Liver (tissue), 9 donors: Measurements from ENCODE around the gene TSPAN5. TPM values are rescaled to one million over a fixed set of nuclear protein-coding genes. Genes with fewer than 3 reads are reported as not detected.

Experiments used
- DNase-seq: peaks from one replicate; pipeline ENCODE4 v3.0.0-alpha.2; 2017; ENCODE audit warnings: low spot score
- H3K27ac ChIP-seq, 2 donors: one replicate each; pipeline ENCODE4 v1.7.0; 2013; ENCODE audit warnings: inconsistent platforms in 2 of 2, low read length in 2 of 2, control low read depth in 1 of 2, low read depth in 1 of 2, mild to moderate bottlenecking in 1 of 2
- H3K27me3 ChIP-seq, 4 donors: one replicate each; pipeline versions ENCODE4 v1.6.1 to v1.7.0; 2013; ENCODE audit warnings: low read length in 3 of 4, inconsistent platforms in 1 of 4, mild to moderate bottlenecking in 1 of 4, moderate library complexity in 1 of 4; ENCODE audit not compliant: control insufficient read depth in 4 of 4, insufficient read depth in 4 of 4
- H3K36me3 ChIP-seq, 4 donors: one replicate each; pipeline versions ENCODE4 v1.6.1 to v1.7.0; 2013; ENCODE audit warnings: low read length in 3 of 4, mild to moderate bottlenecking in 3 of 4, low read depth in 1 of 4, moderate library complexity in 1 of 4; ENCODE audit not compliant: control insufficient read depth in 4 of 4, insufficient read depth in 3 of 4
- H3K4me1 ChIP-seq, 4 donors: one replicate each; pipeline versions ENCODE4 v1.6.1 to v1.7.0; 2013; ENCODE audit warnings: low read length in 3 of 4, mild to moderate bottlenecking in 3 of 4, moderate library complexity in 1 of 4; ENCODE audit not compliant: control insufficient read depth in 4 of 4, insufficient read depth in 4 of 4
- H3K4me3 ChIP-seq, 3 donors: one replicate each; pipeline versions ENCODE4 v1.6.1 to v1.7.0; 2013; ENCODE audit warnings: low read length in 3 of 3, control low read depth in 1 of 3, low read depth in 1 of 3, mild to moderate bottlenecking in 1 of 3
- H3K9ac ChIP-seq, 2 donors: one replicate each; pipeline ENCODE4 v1.7.0; 2013; ENCODE audit warnings: low read length in 2 of 2, mild to moderate bottlenecking in 2 of 2, moderate library complexity in 2 of 2, control low read depth in 1 of 2, low read depth in 1 of 2
- H3K9me3 ChIP-seq, 4 donors: one replicate each; pipeline versions ENCODE4 v1.6.1 to v1.7.0; 2013; ENCODE audit warnings: low read length in 3 of 4; ENCODE audit not compliant: control insufficient read depth in 4 of 4
- ATF3 ChIP-seq: IDR thresholded peaks from 2 replicates; pipeline ENCODE4 v1.6.1; 2016; ENCODE audit warnings: antibody characterized with exemption
- EGR1 ChIP-seq, 2 donors: IDR thresholded peaks; 2 replicates each; pipeline ENCODE4 v1.6.1; 2016 to 2018; ENCODE audit warnings: antibody characterized with exemption in 2 of 2, low read depth in 2 of 2
- FOXA1 ChIP-seq: IDR thresholded peaks from 2 replicates; pipeline ENCODE4 v1.6.1; 2016; ENCODE audit warnings: antibody characterized with exemption
- FOXA2 ChIP-seq: IDR thresholded peaks from 2 replicates; pipeline ENCODE4 v1.6.1; 2016; ENCODE audit warnings: antibody characterized with exemption
- GABPA ChIP-seq, 2 donors: IDR thresholded peaks in 1 of 2; conservative IDR thresholded peaks in 1 of 2; 2 replicates each; pipeline ENCODE4 v1.6.1; 2016; ENCODE audit warnings: antibody characterized with exemption in 2 of 2, mild to moderate bottlenecking in 1 of 2, moderate library complexity in 1 of 2
- HNF4A ChIP-seq, 2 donors: conservative IDR thresholded peaks; 2 replicates each; pipeline ENCODE4 v1.6.1; 2016; ENCODE audit warnings: antibody characterized with exemption in 2 of 2, mild to moderate bottlenecking in 2 of 2
- HNF4G ChIP-seq: IDR thresholded peaks from 2 replicates; pipeline ENCODE4 v1.6.1; 2016; ENCODE audit warnings: antibody characterized with exemption
- JUND ChIP-seq, 2 donors: IDR thresholded peaks; 2 replicates each; pipeline ENCODE4 v1.6.1; 2016; ENCODE audit warnings: antibody characterized with exemption in 2 of 2
- MAX ChIP-seq: IDR thresholded peaks from 2 replicates; pipeline ENCODE4 v1.6.1; 2016; ENCODE audit warnings: antibody characterized with exemption
- NR2F2 ChIP-seq: IDR thresholded peaks from 2 replicates; pipeline ENCODE4 v1.6.1; 2016; ENCODE audit warnings: antibody characterized with exemption
- RAD21 ChIP-seq, 2 donors: IDR thresholded peaks; 2 replicates each; pipeline ENCODE4 v1.6.1; 2016; ENCODE audit warnings: antibody characterized with exemption in 2 of 2, mild to moderate bottlenecking in 2 of 2
- REST ChIP-seq: IDR thresholded peaks from 2 replicates; pipeline ENCODE4 v1.6.1; 2016; ENCODE audit warnings: antibody characterized with exemption, mild to moderate bottlenecking
- RXRA ChIP-seq, 2 donors: IDR thresholded peaks; 2 replicates each; pipeline ENCODE4 v1.6.1; 2017 to 2018; ENCODE audit warnings: antibody characterized with exemption in 2 of 2, mild to moderate bottlenecking in 1 of 2
- SP1 ChIP-seq: IDR thresholded peaks from 2 replicates; pipeline ENCODE4 v1.6.1; 2018; ENCODE audit warnings: antibody characterized with exemption, mild to moderate bottlenecking
- TAF1 ChIP-seq: conservative IDR thresholded peaks from 2 replicates; pipeline ENCODE4 v1.6.1; 2016; ENCODE audit warnings: antibody characterized with exemption, mild to moderate bottlenecking
- YY1 ChIP-seq: IDR thresholded peaks from 2 replicates; pipeline ENCODE4 v1.6.1; 2016; ENCODE audit warnings: antibody characterized with exemption, mild to moderate bottlenecking
- WGBS: extraction: QIAGEN DNeasy Blood & Tissue Kit; methylation state at CpG from one replicate; pipeline ENCODE4 v1.1.7; 2013; 5-methylcytosine and 5-hydroxymethylcytosine counted together
- polyA plus RNA-seq, 2 donors: library from polyadenylated mRNA; stranded (reverse) in 1 of 2; unstranded in 1 of 2; fragments of 200-250 nt in 1 of 2; fragments of >200 nt in 1 of 2; fragmentation: Nextera tagmentation in 1 of 2; extraction: Ambion mirVana in 1 of 2; gene quantifications; one replicate each; pipeline versions ENCODE4 v1.2.1 to v1.2.3, GENCODE V29; 2013 to 2015
- total RNA-seq, 2 donors: library from RNA; depleted of rRNA; stranded (reverse); fragments of >200 nt; gene quantifications; one replicate each; pipeline ENCODE4 v1.2.3, GENCODE V29; 2014
- TF ChIP-seq, protein P1 (sequence below): fragments of 150-350 bp; IDR thresholded peaks from 2 replicates; pipeline ENCODE4 v1.5.1; 2017; ENCODE audit warnings: improper control_type of control experiment, low read depth, low read length; ENCODE audit not compliant: missing input control
- TF ChIP-seq, protein P2 (sequence below): IDR thresholded peaks from 2 replicates; pipeline ENCODE4 v1.6.1; 2016; ENCODE audit warnings: antibody characterized with exemption
- donor health status: healthy.
- donor health status: healthy.
- donor health status: healthy.
- donor health status: healthy.
- donor health status: healthy.

The TSPAN5 gene
- total and polyA plus RNA-seq, 4 donors: 0.36 to 54.0 (median 0.63) TPM

GRCh38 chr4:98630737-98631454 is 27.5 kb downstream of the TSPAN5 start:
- TF ChIP-seq RAD21 (IDR thresholded peaks at IDR 0.05): no peak
- TF ChIP-seq SP1: no peak
- TF ChIP-seq HNF4G: no peak
- TF ChIP-seq NR2F2: no peak
- TF ChIP-seq RXRA (IDR thresholded peaks at IDR 0.05): no peak
- TF ChIP-seq TAF1: no peak
- TF ChIP-seq YY1: no peak
- TF ChIP-seq JUND (IDR thresholded peaks at IDR 0.05): no peak
- Histone ChIP-seq H3K27ac (no peak overlapping the region), H3K4me3 (no peak overlapping the region), H3K9me3 (no peaks in the 10 kb centered on the region), H3K4me1 (peaks cover 0 to 7% (median 1%) of the 10 kb centered on the region in 4 donors), H3K9ac (no peak overlapping the region), H3K27me3 (no peaks in the 10 kb centered on the region), H3K36me3 (no peaks in the 10 kb centered on the region)
- 91% methylated on average over 8 of the region's 8 CpGs for WGBS
- DNase-seq: no peak

DNA sequence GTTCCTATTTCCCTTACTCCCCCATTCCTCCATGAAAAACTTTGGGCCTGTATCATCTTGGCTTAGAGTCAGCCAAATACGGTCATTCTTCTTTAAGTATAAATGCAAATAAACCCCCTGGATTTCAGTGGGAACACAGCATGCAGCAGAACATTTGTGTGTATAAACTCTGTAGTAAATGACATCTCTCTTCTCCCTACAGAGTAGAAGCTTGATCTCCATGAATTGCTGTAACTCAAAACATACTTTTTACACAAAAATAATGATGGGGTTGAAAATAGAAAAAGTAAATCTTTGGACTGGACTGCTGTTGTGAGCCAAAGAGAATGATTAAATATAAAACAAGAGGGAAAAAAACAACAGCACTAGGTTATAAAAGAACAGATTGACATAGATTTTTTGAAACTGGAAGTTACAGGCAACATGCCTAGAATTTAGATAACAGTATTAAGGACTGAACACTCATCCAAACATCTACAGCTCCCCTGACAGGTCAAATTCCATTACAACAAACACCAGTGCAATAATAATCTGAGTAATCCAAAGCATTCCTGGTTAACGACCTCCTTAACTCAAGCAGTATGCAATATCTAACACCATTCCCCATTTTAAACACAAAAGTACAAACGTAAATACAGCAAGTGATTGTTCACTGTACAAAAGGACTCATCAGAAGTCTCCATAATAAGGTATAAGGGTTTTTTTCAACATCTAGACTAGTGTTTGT is 30.7 kb downstream of the TSPAN5 start:
- Histone ChIP-seq H3K27ac (no peak overlapping the region), H3K27me3 (no peaks in the 10 kb centered on the region), H3K4me1 (no peaks in the 10 kb centered on the region), H3K9ac (no peak overlapping the region), H3K4me3 (no peak overlapping the region), H3K36me3 (no peaks in the 10 kb centered on the region), H3K9me3 (no peaks in the 10 kb centered on the region)
- WGBS: 46% methylated on average over 3 of the region's 3 CpGs
- TF ChIP-seq RAD21 (IDR thresholded peaks at IDR 0.05) (peak in 1 of 2 donors; percentile 49), JUND (IDR thresholded peaks at IDR 0.05) (no peak), RXRA (IDR thresholded peaks at IDR 0.05) (peak in 1 of 2 donors; percentile 16), HNF4A (conservative IDR thresholded peaks at IDR 0.05) (peak; percentile 15 to 57), FOXA1 (no peak)
- DNase-seq: no peak

GRCh38 chr4:98626350-98626749 is 32.1 kb downstream of the TSPAN5 start:
- no peaks in the 10 kb centered on the region for H3K27me3 ChIP-seq
- TF ChIP-seq REST (no peak), SP1 (no peak), JUND (IDR thresholded peaks at IDR 0.05) (no peak), MAX (no peak), HNF4A (conservative IDR thresholded peaks at IDR 0.05) (no peak), RXRA (IDR thresholded peaks at IDR 0.05) (no peak), FOXA2 (no peak), GABPA (IDR thresholded peaks at IDR 0.05 in 1 of 2, conservative IDR thresholded peaks at IDR 0.05 in 1 of 2) (no peak), ATF3 (no peak), YY1 (no peak), EGR1 (IDR thresholded peaks at IDR 0.05; ENCODE audit: low read depth in 2 of 2) (no peak), RAD21 (IDR thresholded peaks at IDR 0.05) (no peak), NR2F2 (no peak), HNF4G (no peak), FOXA1 (no peak), TAF1 (no peak)
- TF ChIP-seq, protein P1, sequence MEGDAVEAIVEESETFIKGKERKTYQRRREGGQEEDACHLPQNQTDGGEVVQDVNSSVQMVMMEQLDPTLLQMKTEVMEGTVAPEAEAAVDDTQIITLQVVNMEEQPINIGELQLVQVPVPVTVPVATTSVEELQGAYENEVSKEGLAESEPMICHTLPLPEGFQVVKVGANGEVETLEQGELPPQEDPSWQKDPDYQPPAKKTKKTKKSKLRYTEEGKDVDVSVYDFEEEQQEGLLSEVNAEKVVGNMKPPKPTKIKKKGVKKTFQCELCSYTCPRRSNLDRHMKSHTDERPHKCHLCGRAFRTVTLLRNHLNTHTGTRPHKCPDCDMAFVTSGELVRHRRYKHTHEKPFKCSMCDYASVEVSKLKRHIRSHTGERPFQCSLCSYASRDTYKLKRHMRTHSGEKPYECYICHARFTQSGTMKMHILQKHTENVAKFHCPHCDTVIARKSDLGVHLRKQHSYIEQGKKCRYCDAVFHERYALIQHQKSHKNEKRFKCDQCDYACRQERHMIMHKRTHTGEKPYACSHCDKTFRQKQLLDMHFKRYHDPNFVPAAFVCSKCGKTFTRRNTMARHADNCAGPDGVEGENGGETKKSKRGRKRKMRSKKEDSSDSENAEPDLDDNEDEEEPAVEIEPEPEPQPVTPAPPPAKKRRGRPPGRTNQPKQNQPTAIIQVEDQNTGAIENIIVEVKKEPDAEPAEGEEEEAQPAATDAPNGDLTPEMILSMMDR: no peak
- TF ChIP-seq, protein P2, sequence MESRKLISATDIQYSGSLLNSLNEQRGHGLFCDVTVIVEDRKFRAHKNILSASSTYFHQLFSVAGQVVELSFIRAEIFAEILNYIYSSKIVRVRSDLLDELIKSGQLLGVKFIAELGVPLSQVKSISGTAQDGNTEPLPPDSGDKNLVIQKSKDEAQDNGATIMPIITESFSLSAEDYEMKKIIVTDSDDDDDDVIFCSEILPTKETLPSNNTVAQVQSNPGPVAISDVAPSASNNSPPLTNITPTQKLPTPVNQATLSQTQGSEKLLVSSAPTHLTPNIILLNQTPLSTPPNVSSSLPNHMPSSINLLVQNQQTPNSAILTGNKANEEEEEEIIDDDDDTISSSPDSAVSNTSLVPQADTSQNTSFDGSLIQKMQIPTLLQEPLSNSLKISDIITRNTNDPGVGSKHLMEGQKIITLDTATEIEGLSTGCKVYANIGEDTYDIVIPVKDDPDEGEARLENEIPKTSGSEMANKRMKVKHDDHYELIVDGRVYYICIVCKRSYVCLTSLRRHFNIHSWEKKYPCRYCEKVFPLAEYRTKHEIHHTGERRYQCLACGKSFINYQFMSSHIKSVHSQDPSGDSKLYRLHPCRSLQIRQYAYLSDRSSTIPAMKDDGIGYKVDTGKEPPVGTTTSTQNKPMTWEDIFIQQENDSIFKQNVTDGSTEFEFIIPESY: no peak
- no peak overlapping the region for H3K4me3 ChIP-seq
- H3K4me1 ChIP-seq: no peaks in the 10 kb centered on the region
- no peak for DNase-seq
- H3K9me3 ChIP-seq: no peaks in the 10 kb centered on the region
- H3K9ac ChIP-seq: no peak overlapping the region
- H3K36me3 ChIP-seq: no peaks in the 10 kb centered on the region
- 83% methylated on average over 4 of the region's 4 CpGs for WGBS
- no peak overlapping the region for H3K27ac ChIP-seq
